Kidney capillary endothelial cell (primary cell): ENCODE measurements around the gene VASH2.
"Not testable (repeated sequence)": the region's sequence is repeated elsewhere in the genome, so short reads cannot be mapped to it uniquely, and the experiment has no call there.

Experiments
- DNase-seq: peaks from one replicate; pipeline ENCODE4 v3.0.0-alpha.2; 2018; ENCODE audit warnings: low spot score

The VASH2 gene

GRCh38 chr1:212957546-212957945 is 7.2 kb downstream of the VASH2 start:
- DNase-seq: no peak

DNA sequence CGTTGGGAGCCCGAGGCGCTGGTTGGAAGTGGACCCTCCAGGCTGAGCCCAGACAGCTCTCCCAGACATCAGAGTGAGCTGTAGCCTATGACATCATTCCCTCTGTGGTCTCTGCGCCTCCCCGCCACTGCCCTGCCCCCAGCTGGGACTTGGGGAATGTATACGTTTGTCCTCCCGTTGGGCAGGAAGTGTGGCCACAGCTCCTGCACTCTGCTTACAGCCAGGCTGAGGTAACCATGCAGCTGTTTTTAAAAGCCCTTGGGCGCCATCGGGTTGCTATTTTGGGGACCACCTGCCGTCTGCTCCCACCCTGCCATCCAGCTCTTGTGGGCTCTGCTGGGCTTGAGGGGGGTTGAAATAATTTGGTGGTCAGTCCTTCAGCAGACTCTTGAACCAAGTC is 7.8 kb downstream of the VASH2 start:
- DNase-seq: no peak

- DNase-seq: peak; percentile 46
Observed at GRCh38 chr1:212959266-212960220, 9.2 kb downstream of the VASH2 start.

DNA sequence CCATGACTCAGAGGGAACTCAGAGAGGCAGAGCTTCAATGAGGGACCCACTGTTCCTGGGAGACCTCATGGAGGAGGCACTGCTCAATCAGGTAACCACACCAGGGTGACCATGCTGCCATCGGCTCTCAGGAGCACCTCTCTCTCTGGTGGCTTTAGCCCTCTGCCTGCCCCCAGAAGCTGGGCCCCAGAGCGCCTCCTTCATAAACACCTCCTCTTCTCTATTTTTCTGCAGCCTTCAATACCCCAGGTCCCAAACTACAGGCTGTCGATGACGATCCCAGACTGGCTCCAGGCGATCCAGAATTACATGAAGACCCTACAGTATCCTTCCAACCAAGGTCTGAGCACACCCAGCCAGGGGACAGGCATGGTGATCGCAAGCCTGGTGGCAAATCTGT is 10.6 kb downstream of the VASH2 start:
- no peak for DNase-seq

DNA sequence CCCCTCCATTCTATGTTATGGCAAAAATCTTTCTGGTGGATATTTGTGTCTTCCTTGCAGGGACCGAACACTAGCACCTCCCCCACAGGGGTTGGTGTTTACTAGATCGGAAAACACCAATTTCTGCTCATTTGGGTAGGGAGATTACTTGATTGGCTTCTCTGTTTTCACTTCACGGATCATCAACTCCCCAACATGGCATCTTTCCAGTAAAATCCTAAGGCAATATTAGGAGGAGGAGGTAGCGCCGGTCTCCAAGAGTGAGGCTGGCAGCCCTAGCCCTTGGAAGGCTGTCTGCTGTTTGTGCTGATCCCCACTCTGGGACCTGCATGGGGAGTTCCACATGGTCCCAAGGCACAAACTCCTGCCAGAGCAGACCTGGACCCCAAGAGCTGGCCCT is 12.2 kb downstream of the VASH2 start:
- DNase-seq: no peak

DNA sequence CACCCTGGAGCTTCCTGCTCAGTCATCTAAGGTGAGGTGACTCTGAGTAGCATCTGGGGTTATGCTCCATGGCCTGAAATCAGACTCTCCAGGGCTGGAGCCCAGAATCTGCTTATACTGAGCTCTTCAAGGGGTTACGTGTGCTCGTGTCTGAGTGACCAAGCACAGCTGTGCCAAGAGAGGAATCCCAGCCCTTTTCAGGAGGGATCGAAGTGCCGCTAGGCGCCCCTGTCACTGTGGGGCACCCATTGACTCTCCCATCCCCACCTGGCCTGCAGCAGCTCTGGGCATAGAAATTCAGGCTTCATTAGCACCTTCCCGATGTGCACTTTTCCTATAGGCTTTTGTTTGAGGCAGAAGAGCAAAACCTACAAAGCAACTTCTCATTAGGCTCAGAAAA is 13.8 kb downstream of the VASH2 start:
- DNase-seq: no peak

GRCh38 chr1:212964993-212965392 is 14.7 kb downstream of the VASH2 start:
- DNase-seq: not testable (repeated sequence)

DNA sequence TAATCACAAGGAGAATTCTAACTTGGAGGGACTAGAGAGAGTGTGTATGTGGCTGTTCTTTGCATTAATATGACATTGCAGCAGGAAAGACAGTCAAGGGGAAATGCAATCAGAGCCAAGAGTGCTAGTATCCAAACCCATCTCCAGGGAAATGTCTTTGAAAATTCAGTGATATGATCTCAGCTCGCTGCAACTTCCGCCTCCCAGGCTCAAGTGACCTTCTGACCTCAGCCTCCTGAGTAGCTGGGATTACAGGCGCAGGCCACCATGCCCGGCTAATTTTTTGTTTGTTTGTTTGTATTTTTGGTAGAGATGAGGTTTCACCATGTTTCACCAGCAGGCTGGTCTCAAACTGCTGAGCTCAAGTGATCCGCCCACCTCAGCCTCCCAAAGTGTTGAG is 16.3 kb downstream of the VASH2 start:
- DNase-seq: no peak

DNA sequence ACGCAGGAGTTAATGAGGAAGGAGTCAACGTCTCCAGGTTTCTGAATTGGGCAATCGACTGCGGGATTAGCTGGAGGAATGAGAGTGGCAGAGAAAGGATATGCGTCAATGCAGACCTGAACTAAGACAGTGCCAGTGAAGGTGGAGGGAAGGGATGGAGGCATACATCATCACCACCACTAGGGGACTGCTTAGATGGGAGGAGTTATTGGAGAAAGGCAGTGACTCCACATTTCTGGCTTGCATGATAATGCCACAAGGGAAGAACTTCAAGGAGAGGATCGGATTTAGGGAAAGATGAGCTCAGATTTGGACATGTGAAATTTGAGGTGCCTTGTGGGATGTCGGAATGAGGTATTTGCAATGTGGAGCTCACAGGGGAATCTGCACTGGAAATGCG is 17.5 kb downstream of the VASH2 start:
- DNase-seq: no peak

DNA sequence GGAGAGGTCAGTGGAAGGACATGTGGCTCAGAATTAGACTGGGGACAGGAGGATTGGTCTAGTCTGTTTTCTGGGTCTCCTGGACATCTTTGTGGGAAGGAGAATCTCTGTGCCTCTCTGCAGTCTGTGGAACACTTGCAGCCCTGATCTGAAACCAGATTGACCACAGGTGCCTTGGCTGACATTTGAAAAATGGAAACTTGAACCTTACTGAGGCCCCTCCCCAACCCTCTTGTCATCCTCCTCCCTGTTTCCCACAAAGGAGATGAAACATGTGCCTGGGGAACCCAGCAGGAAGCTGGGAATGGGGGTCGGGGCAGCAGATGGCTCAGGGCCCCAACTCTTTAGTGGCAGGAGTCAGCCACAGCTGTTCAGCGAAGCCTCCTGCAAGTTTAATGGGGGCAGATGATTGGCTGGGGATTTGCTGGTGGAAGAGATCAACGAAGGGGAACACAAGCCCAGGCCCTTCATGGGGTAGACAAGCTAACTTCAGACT is 18.1 kb downstream of the VASH2 start:
- DNase-seq: no peak

- DNase-seq: no peak
Observed at GRCh38 chr1:212970085-212970484, 19.7 kb downstream of the VASH2 start.

DNA sequence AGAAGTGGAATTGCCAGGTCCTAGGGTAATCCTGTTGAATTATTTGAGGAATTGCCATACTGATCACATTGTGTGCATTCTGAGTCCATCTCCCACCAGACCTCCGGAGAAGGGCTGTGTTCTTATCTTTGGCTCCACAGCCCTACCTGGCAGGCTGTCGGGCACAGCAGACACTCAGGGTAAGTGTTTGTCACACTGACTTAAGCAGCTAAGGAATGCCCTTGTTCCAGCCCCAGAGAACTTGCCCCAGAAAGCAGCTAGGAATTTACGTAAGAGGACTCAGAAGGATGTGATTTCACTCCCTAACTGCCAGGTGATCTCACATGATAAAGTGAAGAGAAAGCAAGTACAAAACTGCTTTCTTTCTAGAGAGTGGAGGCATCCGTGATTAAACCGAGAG is 21.0 kb downstream of the VASH2 start:
- DNase-seq: no peak

- no peak for DNase-seq
Observed at GRCh38 chr1:212973426-212973825, 23.1 kb downstream of the VASH2 start.

DNA sequence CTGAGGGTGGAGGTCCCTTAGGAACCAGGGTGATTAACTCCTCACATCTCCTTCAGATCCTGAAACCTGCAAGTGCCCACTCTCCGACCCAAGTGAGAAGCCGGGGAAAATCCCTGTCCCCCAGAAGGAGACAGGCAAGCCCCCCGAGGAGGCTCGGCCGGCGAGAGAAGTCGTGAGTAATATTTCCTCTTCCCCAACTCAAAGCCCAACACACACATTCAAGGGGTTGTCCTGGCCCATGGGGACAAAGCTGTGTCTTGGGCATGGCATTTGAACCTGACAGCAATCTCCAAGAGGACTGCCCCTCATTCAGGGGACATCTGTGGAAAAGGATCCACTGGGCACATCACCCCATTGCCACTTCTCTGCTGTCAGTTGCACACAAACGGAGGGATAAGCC is 23.6 kb downstream of the VASH2 start:
- no peak for DNase-seq

- no peak for DNase-seq
Observed at GRCh38 chr1:212974711-212975110, 24.4 kb downstream of the VASH2 start.

- DNase-seq: no peak
Observed at GRCh38 chr1:212975111-212975918, 25.0 kb downstream of the VASH2 start.

GRCh38 chr1:212976586-212976985 is 26.2 kb downstream of the VASH2 start:
- DNase-seq: no peak

DNA sequence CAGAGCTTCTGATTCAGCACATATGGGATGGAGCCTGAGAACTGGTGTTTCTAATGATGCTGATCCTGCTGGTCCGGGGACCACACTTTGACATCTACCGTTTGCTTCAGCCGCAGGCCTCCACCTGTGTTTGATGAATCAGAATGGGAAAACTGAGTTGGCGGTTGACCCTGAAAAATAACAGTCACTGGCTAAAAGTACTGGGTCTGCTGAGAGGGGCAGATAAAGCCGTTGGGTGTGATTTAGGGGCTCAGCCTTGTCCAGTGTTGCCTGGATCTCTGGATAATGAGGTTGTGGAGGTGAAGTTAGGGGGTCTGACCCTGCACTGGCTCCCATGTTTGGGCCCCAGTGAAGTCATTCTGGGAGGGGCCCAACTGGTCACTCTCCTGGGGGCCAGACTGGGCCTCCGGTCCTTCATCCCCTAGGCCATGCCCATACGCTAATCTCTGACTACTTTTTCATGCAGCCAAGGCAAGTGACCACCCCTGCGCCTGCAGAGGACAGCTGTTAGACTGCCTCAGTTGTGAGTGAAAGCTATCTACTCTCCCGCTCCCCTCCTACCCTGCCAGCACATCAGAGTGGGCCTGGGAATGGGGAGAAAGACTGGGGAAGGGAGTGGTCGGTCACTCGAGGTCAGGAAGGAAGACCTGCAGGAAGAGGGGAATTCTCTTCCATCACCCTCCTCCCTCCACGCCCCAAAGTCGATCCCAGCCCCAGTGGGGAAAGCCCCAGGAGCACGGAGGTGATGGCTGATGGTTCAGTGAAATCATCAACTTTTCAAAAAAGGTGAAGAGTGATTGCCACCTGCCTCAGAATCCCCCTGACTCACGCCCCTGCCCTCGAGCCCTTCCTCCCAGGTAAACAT is 27.7 kb downstream of the VASH2 start:
- no peak for DNase-seq

GRCh38 chr1:212979340-212980122 is 29.2 kb downstream of the VASH2 start:
- DNase-seq: no peak

DNA sequence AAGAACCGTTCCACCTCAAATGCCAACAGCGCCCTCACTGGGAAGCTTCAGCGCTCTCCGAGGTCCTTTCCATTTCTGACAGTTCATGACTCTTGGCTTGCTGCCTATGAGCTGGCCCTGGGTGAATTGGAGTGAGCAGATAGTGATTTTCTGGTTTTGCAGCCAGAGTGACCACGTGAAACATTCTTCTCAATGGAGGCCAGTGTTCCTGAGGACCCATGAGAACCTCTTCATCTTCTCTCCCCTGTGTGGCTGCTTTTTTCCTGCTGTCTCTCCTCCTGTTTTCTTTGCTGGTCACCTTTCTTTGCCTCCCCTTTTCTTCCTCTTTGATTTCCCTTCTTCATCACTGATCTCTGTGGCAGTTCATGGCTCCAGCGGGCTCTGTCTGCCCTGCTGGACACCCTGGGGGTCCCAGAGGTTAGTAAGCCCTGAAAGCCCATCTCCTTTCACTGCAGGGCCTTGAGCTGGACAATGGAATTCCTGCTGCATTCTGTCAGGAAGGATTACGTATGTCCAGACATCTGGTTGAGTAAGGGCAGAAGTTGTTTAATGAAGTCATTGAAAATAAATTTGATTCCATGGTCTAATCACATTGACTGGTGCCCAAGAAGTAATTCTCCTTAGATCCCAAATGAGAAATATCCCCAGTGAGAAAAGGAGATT is 29.9 kb downstream of the VASH2 start:
- DNase-seq: no peak
